GM10248 (cell line): ENCODE data around the gene DAZAP1.

ENCODE experiments used
- CTCF ChIA-PET: fragments of 300-600 bp; sonication (Branson Sonifier 250); formaldehyde crosslinking; extraction: SDS; loops from one replicate; lab custom pipeline; 2021; ENCODE audit warnings: antibody characterized with exemption; lab: Yijun Ruan, JAX
- POLR2A ChIA-PET: fragments of 350-650 bp; sonication (Branson Sonifier 250); formaldehyde crosslinking; extraction: SDS; loops from one replicate; lab custom pipeline; 2020; ENCODE audit warnings: antibody characterized with exemption; lab: Yijun Ruan, JAX
- DNase-seq: peaks from one replicate; pipeline ENCODE4 v3.0.0; 2012; ENCODE audit errors: extremely low spot score
- TF ChIP-seq, protein P1 (sequence below): IDR thresholded peaks from 2 replicates; pipeline ENCODE4 v1.5.1; 2012; ENCODE audit warnings: mild to moderate bottlenecking, low read depth; ENCODE audit errors: extremely low read depth, missing control alignments, control extremely low read depth

The DAZAP1 gene

DNA sequence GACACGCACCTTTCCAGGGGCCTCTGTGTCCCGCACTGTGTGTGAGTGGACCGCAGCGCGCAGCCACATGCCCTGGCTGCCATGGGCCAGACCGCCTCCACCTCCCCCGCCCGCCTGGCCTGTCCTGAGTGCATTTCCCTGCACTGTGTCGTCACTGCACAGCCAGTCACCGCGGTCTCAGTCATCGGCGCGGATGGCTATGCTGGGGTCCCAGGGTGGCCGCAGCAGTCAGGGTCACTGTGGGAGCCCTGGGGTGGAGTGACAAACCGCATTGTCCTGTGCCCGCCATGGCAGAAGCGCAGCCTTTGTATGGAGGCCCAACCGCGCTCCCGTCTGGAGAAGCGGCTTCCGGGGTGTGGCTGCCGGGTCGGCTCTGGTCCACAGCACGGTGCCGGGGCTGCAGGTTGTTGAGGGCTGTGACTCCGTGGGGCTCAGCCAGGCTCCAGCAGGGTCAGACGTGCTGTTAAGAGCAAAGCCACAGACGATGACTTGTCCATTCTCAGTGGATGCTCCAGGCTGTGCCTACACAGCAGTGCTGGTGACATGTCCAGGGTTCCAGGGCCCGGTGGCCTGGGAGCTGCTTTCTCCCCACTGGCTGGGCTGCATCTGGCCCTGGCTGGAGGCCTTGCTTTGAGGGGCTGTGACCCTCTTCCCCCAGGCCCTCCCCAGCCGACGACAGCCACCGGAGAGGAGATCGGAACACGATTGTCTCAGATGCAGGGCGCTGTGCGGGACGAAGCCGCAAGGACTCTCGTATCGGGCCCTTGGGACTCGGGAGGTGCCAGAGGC lies 30.0 kb upstream of the DAZAP1 start:
- POLR2A ChIA-PET = no interaction called here
- no peak for DNase-seq
- TF ChIP-seq, protein P1, sequence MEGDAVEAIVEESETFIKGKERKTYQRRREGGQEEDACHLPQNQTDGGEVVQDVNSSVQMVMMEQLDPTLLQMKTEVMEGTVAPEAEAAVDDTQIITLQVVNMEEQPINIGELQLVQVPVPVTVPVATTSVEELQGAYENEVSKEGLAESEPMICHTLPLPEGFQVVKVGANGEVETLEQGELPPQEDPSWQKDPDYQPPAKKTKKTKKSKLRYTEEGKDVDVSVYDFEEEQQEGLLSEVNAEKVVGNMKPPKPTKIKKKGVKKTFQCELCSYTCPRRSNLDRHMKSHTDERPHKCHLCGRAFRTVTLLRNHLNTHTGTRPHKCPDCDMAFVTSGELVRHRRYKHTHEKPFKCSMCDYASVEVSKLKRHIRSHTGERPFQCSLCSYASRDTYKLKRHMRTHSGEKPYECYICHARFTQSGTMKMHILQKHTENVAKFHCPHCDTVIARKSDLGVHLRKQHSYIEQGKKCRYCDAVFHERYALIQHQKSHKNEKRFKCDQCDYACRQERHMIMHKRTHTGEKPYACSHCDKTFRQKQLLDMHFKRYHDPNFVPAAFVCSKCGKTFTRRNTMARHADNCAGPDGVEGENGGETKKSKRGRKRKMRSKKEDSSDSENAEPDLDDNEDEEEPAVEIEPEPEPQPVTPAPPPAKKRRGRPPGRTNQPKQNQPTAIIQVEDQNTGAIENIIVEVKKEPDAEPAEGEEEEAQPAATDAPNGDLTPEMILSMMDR = no peak
- CTCF ChIA-PET = no interaction called here

DNA sequence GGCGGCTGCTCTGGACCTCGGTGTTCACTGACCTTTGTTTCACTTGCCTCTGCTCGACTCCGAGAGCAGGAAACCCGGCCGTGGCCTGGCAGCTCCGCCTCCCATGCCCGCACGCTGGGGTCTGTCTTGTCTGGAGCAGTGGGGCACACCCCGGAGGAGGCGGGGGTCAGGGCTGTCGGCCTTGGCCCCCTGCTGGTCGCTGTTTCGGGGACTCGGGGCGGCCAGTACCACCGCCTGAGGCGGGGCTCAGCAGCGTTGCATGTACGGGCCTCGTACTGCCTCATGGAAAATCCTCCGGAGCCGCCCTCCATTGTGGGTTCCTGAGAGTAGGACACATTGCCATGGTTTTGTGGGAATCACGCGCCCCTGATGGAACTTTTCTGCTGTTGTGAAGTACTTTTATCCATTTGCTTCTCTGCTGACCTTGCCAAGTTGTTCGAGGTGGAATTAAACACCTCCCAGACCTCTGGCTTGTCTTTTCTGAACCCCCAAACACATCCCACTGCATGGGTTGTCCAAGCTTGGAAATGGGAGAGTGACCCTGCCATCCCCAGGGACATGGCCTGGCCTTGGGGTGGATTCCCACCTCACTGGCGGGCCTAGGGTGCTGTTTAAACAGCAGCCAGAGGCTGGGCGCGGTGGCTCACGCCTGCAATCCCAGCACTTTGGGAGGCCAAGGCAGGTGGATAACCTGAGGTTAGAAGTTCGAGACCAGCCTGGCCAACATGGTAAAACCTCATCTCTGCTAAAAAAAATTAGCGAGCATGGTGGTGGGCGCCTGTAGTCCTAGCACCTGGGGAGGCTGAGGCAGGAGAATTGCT lies 29.2 kb upstream of the DAZAP1 start:
- CTCF ChIA-PET = no interaction called here
- TF ChIP-seq, protein P1 = no peak
- DNase-seq = no peak
- POLR2A ChIA-PET = no interaction called here

DNA sequence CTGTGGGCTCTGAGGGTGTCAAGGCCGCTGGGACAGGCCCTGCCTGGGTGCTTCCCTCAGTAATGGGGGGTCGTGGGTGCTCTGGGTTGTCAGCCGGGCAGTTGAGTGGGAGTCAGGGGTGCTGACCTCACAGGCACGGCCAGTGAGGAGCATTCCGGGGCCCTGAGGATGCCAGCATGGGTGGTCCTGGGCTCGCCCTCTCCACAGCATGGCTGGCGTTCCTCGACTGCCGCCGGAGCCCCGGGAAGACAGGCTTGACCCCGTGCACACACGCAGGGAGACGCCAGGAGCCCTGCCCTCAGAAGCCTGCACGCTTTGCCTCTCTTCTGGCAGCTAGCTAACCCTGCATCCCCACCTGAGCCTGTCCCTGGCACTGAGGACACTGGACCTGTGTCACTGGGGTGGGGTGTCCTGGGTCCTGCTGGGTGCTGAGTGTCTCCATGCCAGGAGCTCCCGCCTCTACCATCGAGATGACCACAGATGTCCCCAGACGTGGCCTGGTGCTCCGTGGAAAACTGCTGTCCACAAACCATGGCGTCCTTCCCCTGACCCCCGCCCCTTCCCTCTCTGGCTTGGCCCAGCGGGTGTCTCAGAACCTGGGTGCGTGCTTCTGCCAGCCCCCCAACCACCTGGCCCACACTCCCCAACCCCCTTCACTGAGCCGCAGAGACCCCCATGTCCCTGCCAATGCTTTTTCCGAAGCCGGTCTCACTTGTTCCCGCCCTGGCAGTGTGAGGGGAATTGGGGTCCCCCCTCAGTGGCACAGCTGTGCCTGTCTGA lies 28.1 kb upstream of the DAZAP1 start:
- no peak for DNase-seq
- TF ChIP-seq, protein P1 = no peak
- POLR2A ChIA-PET = no interaction called here
- CTCF ChIA-PET = interaction anchor here (1.7 kb wide), 1 partner anchor 63 kb away, joined by 5 read pairs; no protein-coding TSS in a partner anchor

DNA sequence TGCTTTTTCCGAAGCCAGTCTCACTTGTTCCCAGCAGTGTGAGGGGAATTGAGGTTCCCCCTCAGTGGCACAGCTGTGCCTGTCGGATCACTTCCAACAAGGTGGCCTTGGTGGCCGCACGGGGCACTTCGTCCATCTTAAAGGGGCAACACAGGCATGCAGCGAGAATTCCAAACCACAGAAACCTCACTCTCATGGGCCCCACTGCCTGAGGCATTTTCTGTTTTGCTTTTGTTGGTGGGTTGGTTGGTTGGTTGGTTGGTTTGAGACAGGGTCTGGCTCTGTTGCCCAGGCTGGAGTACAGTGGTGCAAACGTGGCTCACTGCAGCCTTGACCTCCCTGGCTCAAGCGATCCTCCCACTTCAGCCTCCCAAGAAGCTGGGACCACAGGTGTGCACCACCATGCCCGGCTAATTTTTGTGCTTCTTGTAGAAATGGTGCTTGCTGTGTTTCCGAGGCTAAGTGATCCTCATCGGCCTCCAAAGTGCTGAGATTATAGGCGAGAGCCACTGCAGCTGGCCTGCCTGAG lies 27.4 kb upstream of the DAZAP1 start:
- no peak for DNase-seq
- ChIA-PET POLR2A (no interaction called here), CTCF (interaction anchor here (1.7 kb wide), 1 partner anchor 64 kb away, joined by 5 read pairs; no protein-coding TSS in a partner anchor)
- TF ChIP-seq, protein P1 = no peak

DNA sequence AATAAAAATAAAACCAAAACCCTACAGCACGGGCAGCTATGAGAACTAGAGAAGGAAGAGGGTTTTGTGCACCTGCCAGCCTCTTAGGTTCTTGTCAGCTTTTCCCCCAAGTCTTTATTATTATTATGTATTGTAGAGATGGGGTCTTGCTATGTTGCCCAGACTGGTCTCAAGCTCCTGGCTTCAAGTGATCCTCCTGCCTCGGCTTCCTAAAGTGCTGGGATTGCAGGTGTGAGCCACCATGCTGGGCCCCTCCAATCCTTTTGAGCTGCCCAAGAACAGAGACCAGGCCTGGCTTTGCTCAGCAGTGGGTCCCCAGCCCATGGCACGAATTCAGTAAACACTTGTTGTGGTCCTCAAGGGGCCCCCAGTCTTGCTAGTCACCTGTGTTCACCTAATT lies 25.1 kb upstream of the DAZAP1 start:
- TF ChIP-seq, protein P1 = no peak
- no peak for DNase-seq
- CTCF ChIA-PET = interaction anchor here (1.4 to 2.4 kb wide), 3 partner anchors 10 to 102 kb away, joined by 5 to 16 read pairs (median 5); no protein-coding TSS in a partner anchor
- POLR2A ChIA-PET = no interaction called here
